HL-60/S4 treated with phorbol 12-myristate 13-acetate at 8.2 ng/mL for 4 days and 3 days (cell line): Measurements from ENCODE around the gene AGK.

Experiments
- in situ Hi-C: fragments of 300-500 bp; cut with MboI; formaldehyde crosslinking; loops from 2 replicates; pipeline ENCODE4 v1.15.0; 2022; ENCODE audit warnings: low sequenced_read_pairs

The AGK gene

DNA sequence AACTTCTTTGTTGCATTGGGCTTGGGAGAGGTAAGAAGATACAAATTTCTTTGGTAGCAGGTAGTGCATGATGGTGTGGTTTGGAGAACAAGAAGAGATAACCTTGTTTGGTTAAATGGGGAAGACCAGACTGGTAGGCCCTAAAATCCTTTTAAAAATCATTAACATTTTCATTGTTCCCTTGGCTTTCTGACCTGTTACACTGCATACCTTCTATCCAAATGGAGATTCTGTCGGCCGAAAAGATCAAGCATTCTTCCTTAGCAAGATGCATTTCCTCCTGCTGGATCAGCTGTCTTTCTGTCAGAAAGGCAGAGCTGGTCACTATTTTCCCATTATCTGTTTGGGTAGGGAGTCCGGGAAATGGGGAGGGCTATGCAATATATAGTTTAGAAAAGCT, 33.7 kb downstream of the AGK start:
- in situ Hi-C loops = no loop called here

DNA sequence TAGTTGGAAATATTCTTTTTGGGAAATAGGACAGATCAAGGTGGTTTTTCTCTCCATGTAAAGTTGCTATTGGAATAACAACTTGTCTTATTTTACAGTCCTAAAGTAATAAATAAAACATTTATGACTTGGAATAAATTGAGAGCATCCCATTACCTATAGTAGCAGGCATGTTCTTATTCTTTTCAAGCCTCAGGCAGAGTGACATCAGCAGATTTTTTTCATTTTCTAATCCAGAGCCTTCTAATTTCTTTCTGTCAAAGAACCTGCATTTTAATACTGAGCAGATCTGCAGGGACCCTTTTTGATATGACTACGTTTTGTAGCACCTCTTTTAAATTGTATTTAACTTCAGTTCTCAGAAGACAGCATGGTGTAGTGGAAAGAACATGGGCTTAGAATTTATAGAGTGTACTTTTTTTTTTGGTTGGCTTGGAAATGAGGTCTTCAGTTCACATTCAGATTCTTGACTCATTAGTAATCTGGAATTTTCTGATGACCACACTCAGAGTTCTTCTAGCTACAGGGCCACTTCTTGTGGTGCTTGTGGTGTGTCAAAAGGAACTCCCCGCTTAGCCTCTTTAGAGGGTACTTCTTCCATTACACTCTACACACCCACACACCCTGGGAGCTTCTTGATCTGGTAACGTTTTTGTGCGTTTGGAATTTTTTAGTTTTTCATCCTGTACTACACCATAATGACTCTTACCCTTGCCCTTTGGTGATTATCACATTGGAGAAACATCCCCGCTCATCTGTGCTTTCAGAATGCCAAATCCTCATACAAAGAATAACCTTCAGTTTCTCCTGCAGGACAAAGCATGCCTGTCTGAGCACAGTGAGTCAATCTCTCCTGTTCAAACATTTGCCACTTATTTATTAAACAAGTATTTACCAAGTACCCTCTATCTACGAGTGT, 34.6 kb downstream of the AGK start:
- in situ Hi-C loops = no loop called here

DNA sequence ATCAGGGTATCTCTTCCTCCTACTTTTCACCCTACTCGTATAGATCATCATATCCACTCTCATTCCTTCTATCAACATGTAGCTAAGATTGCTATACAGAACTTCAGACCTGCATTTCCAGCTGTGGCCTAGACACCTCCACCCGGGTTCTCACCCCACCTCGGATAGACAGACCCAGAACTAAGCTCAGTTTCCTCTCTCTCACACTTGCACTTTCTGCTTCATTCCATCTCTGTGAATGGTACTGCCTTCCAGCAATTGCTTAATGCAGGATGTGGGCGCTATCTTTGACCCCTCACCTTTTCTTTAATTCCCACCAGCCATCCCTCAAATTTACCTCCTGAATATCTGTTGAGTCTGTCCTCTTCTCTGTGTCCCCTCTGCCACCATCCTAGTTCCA, 35.7 kb downstream of the AGK start:
- in situ Hi-C loops = no loop called here

DNA sequence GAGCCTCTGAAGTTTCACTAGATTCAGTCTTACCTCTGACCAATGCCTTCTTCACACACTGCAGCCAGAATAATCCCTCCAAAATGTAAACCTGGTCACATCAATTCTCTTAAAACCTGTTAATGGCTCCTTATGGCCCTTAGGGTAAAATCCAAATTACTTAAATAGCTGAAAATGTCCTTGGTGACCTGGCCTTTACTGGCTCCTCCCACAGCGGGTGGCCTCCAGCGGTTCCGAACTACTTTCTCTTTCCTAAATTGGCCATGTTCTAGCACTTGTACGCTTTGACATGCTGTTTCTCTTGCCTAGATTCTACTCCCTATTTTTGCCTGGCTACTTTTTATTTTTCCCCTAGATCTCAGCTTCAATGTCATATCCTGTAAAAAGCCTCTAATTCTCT, 36.1 kb downstream of the AGK start:
- in situ Hi-C loops = no loop called here

DNA sequence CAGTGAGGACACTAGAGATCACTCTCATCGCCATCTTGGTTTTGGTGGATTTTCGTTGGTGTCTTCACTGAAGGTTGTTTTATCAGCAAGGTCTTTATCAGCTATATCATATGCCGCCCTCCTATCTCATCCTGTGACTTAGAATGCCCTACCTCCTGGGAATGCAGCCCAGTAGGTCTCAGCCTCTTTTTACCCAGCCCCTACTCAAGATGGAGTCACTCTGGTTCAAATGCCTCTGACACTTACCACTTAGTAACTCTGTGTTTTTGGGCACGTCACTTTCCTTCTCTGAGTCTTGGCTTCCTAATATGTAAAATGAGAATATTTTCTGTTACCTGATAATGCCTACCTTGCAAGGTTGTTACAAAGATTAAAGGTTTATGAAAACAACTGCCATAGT, 37.7 kb downstream of the AGK start:
- in situ Hi-C loops = no loop called here

DNA sequence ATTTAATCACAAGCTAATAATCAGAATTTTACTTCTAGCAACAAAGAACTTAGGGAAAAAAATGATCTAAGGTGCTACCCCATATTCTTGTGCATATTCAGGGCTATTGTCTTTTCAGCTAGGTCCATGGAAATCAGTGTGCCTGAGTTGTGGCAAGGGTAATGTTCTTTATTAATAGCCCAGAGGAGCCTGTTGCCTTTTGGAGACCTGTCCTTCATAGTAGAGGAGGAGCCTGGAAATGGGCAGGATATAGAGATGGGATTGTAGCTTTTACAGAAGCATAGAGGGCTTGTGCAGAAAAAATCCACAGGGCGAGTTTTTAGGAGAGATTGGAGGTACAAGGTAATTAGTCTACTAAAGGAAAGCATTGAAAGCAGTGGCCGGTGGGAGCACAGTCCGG, 38.9 kb downstream of the AGK start:
- in situ Hi-C loops = no loop called here

DNA sequence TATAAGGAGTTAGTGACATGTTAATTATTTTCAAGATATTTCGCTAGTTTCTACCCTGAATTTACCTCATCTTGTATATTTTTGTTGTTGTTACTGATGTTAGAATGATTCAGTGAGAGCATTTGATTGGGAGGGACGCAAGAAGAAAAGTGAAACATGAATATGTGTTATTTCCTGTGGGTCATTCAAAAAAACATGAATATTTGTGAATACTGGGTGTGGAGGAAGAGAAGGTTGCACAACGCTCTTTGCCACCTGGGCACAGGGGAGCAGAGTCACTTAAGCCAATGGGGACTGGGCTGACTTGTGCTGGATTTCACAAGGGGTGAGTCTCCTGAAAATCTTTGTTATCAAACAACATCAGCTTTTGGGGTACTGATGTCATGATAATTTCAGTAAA, 39.5 kb downstream of the AGK start:
- in situ Hi-C loops = no loop called here

DNA sequence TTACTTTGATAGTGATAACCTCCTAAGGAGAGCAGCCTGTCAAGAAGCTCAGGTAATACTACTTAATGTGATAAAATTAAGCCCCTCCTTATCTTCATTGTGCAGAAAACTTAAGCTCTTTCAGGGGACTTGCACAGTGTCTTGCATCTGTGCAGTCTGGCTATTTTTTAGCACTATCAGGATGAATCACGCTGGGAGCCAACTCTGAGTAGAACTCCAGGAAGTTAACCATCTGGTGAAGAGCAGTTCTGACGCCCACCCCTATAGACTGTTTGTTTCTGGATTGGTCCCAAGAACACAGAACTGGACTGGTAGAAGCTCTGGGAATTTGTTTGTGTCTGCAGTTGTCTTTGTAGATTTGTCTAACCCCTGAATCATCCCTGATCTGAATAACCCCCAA, 41.9 kb downstream of the AGK start:
- in situ Hi-C loops = no loop called here

DNA sequence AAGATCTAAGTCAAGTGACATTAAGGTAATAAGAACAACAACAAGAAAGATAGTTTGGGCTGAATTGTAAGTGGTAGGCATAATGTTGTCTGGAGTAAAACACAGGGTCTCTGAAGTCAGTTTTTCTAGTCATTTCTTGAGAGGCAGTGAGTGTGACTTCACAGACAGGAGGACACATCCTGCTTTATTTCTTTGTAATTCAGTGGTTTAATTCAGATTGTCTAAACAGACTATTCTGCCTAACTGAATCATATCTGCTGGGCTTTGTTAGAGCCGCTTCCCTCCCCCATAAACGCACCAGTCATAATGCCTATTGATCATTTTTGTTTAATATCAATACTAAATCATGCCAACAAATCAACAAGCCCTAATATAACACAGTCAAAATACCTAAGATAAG, 46.8 kb downstream of the AGK start:
- in situ Hi-C loops = no loop called here

DNA sequence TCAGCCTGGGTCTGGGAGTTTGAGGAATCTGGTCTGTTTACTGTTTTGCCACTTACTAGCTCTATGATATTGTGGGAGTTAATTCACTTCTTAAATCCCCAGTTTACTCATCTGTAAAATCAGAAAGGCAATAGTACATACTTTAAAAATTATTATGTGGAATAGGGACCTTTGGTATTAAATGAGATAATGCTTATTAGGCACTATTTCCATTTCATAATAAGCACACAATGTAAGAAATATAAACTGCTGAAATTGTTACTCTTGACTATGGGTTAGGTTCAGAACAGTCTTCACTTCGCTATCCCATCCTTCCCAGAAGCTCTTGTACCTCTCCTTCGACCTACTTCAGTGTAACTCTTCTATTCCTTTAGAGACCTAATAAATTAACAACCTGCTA, 47.2 kb downstream of the AGK start:
- in situ Hi-C loops = no loop called here

DNA sequence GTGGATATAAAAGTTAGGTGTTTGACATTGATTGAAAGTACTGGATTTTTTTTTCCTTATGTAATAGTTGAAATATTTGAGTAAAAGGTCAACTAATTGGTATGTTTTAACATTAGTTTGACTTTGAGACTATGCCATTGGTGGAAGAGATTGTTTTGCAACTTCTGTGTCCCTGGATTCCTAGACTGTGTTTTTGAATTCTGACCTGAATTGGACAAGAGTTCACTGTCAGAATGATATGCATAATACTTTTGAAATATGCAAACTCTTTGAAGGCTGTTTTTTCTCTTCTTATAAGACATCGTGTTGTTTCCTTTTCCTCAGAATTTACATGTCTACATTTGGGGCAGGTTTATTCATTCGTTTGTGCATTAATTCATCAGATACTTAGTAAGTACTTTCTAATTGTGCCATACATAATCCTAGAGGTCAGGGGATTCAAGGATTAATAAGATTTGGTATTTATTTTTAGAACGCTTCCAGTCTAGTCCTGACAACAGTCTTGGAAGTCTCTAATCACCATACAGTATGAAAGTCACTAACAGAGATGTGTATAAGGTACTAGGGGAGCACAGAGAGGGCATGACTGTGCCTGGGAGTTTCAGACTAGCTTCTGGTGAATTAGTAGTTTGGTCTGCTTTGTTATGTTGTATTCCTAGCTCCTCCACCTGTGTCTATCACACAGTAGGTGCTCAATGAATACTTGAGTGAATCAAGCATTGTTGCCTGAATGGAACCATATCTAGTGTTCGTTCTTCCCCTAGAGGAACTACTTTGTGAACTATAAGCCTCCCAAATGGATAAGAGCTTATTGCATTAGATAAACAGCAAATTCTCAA, 49.2 kb downstream of the AGK start:
- in situ Hi-C loops = no loop called here

DNA sequence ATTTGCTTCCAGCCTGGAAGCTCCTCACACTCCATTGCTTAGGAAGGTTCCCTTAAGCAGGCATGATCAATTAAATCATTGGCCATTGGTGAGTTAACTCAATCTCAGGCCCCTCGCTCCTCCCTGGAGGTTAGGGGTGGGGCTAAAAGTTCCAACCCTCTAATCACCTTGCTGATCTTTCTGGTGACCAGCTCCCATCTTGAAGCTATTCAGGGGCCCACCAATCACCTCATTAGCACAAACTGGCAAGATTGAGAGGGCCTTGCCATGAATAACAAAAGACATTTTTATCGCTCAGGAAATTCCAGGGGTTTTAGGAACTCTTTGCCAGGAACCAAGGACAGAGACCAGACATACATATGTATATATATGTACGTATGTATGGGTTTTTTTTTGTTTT, 58.4 kb downstream of the AGK start:
- in situ Hi-C loops = no loop called here

DNA sequence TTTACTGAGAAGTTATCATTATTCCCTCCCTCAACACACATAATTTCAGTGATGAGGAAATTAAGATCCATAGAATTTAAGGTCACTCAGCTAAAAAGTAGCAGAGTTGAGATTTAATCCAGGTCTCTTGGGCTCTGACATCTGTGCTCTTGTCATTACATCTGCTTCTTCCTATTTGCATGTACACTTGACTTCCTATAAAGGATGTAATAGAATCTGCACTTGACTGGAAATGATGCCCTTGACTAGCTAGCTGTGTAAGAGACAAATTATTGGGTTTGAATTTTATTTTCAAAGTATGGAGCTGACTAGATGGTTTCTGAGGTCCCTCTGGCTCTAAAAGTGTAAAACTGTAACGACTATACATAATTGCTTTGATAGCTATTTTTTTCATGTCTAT, 59.5 kb downstream of the AGK start:
- in situ Hi-C loops = no loop called here

DNA sequence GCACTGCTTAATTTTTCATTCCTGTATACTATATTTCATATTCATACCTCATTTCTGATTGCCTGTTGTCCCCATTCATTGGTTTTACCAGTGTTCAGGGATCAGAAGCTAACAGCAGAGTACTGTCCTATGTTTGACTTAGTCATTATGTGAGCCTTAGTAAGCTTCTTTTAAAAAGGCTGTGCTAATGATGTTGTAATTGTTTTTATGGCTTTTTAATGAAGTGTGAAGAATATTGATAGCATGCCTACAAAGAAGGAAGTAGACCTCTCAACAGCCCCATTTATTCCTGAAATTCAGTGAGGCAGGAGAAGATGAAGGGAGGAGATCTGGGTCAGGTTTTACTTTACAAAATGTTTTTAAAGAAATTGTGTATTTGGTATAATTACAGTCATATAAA, 61.7 kb downstream of the AGK start:
- in situ Hi-C loops = no loop called here

DNA sequence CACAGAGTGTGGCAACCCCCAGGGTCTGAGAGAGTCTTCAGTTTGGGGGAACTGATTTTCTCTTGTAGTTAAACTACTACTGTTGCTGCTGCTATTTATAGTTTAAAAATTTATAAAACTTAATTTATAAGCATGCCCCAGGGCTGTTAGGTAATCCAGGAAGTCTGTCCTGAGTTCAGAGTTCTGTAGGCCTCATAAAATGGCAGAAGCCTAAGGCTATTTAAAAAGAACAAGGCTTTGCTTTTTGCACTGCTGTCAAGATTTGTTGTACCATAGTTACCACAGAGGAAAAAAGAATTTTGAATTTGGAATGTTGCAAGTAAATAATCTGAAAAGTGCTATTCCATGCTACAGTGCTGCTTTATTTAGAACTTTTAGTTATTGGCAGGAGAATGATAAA, 66.1 kb downstream of the AGK start:
- in situ Hi-C loops = no loop called here

DNA sequence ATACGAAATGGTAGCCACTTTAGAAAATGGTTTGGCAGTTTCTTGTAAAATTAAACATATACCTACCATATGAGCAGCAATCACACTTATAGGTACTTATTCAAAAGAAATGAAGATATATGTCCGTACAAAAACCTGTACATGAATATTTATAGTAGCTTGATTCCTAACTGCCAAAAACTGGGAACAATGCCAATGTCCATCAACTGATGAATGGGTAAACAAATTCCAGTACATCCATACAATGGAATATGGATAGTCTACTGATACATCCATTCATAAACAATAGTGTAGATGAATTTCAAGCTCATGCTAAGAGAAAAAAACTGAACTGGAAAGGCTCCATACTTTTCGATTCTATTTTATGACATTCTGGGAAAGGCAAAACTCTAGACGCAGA, 68.5 kb downstream of the AGK start:
- in situ Hi-C loops = no loop called here

DNA sequence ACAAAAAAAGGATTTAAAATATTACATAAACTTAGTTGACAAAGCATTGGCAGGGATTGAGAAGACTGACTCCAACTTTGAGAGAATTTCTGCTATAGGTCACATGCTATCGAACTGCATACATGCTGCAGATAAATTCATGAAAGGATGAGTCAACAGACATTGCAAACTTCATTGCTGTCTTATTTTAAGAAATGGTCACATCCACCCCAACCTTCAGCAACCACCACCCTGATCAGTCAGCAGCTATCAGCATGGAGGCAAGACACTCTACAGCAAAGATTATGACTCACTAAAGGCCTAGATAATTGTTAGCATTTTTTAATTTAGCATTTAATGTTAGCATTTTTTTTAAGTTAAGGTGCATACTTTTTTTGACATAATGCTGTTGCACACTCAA, 73.6 kb downstream of the AGK start:
- in situ Hi-C loops = no loop called here

DNA sequence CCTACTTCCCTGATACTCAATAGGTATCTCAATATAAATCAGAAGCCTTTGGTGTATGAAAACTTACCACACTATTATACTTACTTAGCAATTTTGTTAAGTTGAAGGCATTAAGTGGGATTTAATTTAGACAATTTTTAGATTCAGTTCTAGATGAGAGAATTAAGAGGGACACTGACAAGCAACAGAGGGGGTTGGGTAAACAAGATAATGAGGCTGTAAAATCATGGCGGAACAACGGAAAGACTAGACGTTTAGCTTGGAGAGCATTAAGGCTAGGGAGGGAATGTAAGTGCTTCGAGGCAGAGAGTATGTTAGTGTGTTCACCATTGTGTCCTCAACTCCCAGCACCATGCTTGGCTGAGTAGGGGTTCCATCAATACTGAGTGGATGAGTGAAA, 79.4 kb downstream of the AGK start:
- in situ Hi-C loops = no loop called here

DNA sequence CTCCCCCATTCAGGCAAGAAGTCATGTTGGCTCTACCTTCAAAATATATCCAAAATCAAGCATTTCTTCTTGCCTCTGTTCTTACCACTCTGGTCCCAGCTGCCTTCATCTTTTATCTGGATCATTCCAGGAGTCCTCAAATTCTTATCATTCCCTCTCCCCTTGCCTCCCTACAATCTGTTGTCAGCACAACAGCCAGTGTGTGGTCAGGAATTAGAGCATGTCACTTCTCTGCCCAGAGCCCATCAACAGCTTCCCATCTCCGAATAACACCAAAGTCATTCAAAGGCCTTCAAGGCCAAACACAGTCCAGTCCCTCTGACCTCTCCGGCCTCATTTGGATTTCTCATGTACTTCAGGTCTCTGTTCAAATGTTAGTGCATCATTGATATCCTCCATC, 80.3 kb downstream of the AGK start:
- in situ Hi-C loops = no loop called here

DNA sequence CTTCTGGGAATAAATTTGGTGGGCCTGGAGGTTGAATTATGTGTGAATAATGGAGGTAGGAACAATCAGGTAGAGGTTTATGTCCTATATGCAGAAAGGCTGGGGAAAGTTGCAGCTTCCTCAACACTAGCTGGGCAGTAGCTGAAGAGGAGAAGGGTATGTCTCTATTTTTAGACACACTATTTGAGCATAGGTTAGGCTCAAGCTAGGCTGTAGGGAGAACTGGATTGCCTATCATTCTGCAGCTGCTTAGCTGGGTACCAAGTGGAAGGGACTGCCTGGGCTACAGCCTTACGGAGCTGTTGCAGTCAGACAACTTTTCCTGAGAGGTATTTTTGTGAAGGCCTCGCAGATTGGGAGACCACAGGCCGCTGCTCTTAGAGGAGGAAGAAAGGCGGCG, 82.9 kb downstream of the AGK start:
- in situ Hi-C loops = no loop called here

DNA sequence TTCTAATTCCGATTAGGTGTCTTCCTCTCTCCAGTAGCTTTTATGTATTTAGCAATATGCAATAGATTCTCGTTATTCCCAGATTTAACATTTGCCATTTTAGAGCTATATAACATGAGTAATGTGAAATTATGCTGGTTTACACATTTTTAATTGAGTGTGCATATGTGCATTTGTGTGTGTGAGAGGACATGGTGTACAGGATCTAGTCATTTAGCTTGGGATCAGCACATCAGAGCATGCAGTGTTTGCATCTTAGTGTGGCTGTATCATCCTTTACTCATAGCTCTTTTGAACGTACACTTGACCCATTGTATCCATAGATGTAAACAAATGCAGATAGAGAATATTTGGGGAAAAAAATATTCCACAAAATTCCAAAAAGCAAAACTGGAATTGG, 84.8 kb downstream of the AGK start:
- in situ Hi-C loops = no loop called here

DNA sequence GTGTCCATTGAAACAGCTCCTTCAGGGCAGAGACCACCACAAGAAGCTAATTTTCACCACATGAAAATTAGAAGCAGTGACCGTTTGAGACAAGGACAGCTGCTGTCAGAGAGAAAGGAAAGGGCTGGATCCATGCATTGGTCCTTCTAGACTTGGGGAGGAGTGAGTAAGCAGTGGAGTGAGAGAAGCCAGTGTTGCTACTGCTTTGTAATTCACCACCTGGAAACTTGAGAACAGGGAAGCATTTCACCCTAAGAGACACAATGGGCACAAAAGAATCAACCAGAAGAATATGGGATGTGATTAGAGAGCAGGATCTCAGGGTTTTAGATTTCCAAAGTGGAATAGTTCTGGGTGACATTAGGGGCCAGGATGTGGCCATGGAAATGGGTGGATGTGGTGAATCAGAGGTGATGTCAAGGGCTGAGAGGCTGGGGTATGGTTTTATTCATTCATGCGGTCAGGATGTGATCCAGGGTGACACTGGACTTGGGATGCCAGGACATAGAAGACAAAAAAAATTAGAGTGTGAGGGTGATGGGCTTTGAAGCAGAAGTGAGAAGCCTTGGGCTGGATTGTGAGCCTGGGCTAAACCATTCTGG, 89.1 kb downstream of the AGK start:
- in situ Hi-C loops = no loop called here
